K562 (cell line): Measurements from ENCODE around the gene ERVK3-1.

Source experiments
- HNRNPL ChIP-seq: fragments of 200-400 bp; formaldehyde crosslinking; IDR thresholded peaks from 2 replicates; pipeline ENCODE4 v1.6.1; 2017; ENCODE audit warnings: low read depth, mild to moderate bottlenecking, low read length
- POLR2AphosphoS2 ChIP-seq: IDR thresholded peaks from 2 replicates; pipeline ENCODE4 v1.6.1; 2012; ENCODE audit warnings: low read length, improper control_type of control experiment
- TF ChIP-seq, protein P1 (sequence below): fragments of 200-800 bp; sonication (Bioruptor generic); IDR thresholded peaks from 2 replicates; pipeline ENCODE4 v1.6.1; 2017; ENCODE audit warnings: missing genetic modification characterization, missing compliant biosample characterization

DNA sequence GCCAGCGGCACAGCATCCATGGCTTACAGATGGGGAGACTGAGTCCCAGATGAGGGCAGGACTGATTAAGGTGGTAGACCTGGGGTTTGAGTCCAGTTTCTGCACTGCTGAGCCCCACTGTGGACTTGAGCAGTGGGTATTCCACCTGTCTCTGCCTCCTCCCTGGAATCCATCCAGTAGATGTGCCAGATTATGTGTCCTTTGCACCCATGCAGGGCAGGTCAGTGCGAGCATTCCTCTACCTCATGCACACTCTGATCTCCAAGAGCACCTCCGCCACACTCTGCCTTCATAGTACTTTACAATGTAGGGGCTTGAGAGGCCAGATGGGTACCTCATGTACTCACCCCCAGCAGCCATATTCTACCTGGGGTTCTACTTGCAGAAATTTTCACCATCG, 31.6 kb downstream of the ERVK3-1 start:
- TF ChIP-seq, protein P1, sequence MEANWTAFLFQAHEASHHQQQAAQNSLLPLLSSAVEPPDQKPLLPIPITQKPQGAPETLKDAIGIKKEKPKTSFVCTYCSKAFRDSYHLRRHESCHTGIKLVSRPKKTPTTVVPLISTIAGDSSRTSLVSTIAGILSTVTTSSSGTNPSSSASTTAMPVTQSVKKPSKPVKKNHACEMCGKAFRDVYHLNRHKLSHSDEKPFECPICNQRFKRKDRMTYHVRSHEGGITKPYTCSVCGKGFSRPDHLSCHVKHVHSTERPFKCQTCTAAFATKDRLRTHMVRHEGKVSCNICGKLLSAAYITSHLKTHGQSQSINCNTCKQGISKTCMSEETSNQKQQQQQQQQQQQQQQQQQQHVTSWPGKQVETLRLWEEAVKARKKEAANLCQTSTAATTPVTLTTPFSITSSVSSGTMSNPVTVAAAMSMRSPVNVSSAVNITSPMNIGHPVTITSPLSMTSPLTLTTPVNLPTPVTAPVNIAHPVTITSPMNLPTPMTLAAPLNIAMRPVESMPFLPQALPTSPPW, result no peak
- TF ChIP-seq HNRNPL (no peak), POLR2AphosphoS2 (no peak)
